GM19452 (cell line): ENCODE data around the gene TCERG1L.

Experiments used
- ATAC-seq: cut with Tn5 transposase; IDR thresholded peaks from one replicate; pipeline ENCODE4 v1.9.1; 2021; ENCODE audit not compliant: unreplicated experiment

TCERG1L gene

DNA sequence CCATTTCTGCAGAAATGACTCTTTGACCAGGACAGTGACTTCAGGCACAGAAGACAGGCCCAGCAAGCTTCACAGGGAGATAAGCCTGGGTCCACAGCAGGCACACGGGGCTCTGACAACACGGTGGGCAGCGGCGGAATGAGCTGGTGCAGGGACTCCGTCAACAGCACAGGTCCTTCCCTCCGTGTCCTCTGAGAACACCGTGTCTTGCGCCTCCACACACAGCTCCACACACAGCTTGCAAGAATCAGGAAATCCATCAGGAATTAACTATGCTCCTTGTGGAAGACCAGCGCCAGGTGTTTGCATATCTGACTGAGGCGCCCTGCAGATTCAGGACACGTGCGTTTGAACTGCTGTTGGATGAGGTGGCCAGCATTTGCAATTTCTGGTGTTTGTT, 39.6 kb downstream of the TCERG1L start:
- no peak for ATAC-seq

DNA sequence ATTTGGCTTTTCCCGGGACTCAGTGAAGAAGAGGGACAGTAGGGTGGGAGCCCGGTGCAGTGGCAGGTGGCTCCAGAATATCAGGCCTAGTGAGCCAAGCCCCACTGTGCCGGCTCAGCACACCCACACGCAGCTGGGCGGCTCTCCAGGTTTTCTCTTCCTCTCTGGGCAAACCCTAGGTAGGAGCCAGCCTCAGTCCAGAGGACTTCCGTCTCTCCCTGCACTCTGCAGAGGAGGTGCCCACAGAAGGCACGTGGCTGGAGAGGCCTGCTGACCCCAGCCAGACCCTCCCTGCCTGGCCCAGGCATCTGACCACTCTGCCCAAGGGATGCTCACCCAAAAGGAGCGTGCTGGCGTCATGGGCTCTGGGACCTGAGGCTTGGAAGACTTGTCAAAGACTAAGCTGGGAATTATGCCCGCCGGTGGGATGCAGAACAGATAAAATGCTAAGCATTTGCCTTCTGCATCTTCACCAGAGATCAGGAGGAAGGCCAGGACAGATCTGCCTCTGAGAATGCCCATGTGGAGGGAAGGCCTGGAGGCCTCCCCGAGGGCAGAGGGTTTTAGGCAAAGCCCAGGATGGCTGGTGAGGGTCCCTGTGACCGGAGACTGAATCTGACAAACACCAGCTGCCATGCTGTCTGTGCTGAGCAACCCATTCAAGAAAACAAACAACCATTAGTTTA, 40.2 kb downstream of the TCERG1L start:
- no peak for ATAC-seq

DNA sequence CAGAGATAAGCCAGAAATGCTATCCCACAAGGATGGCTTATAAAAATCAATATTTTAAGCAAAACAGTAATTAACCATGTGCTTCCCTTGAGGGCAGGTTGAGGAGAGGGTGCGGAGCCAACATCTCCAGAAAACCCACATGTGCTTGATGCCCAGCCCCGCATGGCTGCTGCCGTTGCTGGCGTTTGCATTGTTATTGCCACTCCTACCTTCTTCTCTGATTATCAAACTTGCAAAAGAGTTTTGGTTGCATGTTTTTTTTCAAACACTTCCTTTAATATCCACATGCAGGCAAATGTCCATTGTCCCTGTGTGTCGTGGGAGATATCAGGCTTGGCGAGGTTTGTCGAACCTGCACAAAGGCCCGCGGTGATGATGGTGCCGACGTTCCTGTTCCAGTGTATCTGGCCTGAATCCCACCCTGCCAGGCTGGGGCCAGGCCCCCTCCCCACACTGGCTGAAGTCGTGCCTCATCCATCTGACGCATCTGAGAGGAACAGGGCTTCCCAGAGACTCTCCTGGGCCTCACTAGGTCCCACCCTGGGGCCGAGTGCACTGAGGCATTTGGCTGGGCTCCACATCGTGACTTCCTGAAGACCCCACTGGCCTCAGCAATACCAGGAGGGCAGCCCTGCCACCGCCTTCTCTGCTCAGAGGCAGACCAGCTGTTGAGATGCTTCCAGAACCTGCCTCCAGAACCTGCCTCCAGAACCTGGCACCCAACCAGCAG, 40.9 kb downstream of the TCERG1L start:
- no peak for ATAC-seq

DNA sequence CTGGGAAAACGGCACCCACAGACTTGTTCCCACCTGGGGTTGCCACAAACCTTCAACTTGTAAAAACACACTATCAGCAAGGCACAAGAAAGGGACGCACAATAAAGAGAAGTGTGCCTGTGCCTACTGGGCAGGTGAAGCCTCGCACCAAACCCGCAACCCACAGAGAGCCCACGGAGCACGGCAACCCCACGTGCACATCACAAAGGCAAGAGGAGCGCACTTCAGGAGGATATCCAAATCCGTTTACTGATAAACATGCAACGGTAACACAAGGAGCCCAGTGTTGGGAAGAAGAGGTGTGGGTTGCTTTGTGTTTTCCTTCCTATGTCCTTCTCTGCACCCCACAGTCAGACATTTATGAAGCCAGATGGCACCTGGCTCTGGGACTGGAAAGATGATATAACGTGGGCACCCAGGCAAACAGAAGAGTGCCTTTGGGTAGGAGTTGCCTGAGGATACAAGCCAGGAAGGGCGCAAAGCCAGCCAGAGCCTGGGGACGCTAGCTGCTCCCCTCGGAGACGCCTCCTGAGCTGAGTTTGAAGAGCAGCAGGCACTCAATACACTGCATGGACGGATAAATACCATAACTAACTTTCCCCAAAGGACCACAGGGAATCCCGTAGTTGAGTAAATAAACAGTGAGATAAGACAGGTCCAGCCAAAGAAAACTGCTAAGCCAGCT, 41.6 kb downstream of the TCERG1L start:
- ATAC-seq, result no peak

DNA sequence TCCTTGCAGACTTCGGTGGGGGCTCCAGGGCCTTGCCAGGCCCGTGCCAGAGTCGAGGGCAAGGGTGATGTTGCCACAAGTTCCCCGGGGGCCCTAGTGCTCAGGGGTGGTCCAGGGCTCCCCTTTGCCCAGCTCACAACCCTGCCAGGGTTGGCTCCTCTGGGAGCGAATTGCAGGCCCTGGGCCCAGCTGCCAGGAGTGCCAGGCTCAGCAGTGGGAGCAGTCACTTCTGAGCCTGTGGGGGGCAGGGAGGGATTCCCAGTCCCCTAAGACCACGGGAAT, 43.8 kb downstream of the TCERG1L start:
- ATAC-seq, result no peak

DNA sequence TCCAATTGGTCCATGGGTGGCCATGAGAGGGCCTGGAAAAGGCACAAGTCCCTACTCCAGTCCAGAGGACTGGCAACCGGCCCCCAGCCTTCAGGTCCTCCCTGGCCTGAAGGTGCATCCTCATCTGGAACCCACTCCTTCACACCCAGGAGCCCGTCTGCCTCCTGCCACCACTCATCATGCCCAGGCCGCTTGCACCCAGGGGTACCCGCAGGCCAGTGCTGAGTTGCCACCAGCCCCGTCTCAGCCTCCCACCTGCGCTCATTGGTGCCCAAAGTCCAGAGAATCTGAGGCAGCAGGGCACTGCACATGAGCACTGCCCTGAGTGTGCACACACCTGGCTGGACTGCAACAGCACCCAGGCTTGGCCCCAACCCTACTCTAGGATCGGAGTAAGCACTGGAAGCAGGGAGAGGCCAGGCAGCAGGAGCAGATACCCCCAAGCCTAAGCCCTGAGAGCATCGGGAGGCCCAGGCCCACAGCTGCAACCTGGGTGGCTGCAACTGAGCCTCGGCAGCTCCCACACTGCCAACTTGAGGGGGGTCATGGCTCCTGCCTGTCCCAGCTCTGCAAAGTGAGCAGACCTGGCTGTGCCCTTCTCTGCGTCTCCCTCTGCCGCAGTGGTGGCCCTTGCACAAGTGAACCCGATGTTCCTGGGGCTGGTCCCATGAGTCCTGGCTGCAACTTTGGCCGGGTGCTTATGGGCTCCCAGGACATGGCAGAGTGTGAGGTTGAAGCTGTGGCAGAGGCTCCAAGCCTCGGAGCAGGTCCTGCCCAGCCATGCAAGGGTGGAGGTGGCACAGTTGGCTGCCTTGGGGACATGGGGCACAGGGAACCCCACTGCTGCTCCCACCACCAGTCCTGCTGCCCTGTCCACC, 44.3 kb downstream of the TCERG1L start:
- no peak for ATAC-seq

DNA sequence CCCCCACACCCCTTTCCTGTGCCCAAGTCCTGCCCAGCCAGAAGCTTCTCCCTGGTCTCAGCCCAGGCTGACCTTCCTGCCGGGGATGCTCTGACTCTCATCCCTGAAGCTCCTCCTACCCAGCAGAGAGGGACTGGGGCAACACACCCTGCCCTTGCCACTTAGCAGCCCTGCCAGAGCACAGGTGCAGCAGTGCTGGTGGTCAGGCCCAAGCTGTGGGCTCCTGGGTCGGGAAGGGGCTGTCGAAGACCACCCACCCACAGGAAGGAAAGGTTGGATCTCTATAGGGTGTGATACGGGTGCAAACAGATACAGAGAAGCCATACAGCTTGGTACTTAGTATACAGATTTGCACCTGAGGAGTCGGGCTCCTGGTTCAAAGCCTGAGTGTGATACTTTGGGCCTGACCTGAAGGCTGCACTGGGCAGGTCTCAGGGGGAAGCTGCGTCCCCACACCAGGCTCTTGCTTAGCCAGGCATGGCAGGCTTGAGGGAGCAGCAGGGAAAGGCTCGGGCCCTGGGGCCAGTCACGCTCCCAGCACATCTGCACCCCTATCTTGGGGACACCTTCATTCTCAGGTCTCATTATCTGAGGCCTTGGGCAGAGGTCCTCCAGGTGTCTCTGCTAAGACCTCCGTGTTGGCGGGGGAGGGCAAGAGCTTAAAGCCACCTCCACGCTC, 47.3 kb downstream of the TCERG1L start:
- no peak for ATAC-seq

DNA sequence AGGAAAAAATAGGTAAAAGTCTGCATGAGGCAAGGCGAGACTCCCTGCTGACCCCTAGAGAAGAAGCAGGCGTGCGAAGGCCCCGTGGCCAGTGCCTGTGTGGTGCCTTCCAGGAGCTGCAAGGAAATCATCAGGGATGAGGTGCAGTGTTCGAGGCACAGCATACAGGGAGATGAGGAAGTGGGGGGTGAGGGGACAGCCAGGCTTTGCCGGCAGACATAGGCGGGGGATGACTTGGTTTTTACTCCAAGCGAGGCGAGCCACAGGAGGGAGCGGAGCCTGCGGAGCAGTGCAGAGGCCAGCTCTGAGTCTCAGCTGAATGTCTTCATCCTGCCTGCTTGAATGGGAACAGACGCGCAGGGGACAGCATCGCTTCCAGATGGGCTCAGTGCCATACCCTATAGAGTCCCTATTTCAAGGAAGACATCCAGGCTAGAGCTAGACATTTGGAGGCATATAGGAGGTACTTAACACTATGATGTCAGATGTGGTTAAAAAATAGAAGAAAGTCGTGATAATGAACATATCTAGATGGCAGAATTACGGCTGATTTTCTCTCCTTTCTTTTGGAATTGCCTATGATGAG, 49.5 kb downstream of the TCERG1L start:
- ATAC-seq, result no peak

DNA sequence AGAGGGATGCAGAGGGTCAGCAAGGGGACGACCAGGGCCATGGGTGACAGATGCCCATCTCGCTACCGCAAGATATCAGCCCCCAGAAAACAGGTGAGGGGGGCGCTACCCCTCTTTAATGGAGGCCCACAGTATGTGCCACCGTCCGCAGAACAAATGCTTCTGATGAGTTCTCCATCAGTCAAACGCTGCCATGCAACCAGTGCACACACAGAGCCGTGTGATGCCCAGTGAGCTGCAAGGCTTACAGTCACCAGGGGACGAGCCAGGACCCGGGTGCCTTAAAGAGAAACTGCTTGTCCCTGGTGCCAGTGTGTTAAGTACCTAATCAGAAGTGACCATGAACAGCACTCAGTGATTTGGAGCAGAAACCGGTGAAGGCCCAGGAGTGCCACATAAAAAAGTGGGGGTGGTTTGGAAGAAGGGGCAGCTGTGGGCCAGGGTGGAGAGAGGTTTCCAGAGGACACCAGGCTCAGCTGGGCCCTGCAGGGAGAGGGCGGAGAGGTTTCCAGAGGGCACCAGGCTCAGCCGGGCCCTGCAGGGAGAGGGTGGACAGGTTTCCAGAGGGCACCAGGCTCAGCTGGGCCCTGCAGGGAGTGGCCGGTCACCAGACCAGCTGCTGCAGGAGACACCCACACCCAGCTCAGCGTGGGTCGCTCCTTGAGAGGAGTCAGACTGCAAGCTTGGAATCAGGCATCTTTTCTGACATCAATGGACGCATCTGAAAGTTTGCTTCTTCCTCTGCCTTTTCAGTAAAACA, 50.9 kb downstream of the TCERG1L start:
- no peak for ATAC-seq

DNA sequence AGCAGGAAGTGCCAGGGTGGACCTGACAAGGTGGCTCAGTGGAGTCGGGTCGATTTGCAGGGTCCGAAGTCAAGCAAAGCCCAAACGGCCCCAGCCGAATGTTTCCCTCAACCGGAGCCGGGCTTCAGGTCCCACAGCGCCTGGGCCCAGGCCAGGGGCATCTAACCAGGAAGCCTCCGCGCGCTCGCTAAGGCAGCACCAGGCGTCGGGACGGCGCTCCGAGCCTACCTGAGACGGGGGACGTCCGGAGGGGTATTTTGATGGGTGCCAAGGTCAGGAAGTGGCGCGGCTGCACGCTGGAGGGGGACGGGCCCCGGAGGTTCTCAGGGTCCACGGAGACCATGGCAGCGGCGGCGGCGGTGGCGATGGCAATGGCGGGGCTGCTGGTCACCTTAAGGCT, 51.5 kb downstream of the TCERG1L start:
- no peak for ATAC-seq

DNA sequence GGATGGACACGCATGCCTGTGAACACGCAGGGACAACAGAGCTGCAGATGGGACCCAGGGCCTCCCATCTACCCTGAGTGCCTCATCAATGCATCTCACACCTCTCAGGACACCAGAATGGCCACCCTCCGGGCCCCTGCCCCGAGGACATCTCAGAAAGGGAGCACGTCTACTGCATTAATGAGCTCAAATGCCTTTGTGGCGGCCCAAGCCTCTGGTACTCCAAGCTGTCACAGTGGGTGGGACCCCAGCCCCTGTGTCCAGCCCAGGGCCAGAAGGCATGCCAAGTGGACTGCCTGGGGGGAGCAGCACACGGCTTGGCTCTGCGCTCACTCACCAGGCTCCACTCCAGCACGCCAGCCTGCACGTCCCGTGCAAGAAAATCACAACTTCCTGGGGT, 52.0 kb downstream of the TCERG1L start:
- ATAC-seq, result no peak

DNA sequence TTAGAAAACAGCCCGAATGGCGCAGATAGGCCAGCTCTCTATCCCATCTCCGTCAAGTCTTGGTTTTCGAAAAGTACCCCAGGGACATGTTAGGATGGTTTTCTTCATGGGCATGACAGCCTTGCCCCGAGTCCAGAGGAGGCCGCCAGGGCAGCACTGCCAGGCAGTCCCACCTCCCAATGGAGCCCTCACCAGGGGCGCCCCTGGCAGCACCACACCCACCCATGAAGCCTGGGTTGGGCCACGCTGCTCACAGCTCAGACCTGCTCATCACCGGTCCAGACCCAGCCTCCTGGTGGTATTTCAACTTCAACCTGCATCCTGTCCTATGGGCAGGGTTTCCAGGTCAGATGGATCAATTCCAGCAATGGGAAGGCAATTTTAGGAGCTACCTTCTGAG, 53.3 kb downstream of the TCERG1L start:
- ATAC-seq, result no peak

DNA sequence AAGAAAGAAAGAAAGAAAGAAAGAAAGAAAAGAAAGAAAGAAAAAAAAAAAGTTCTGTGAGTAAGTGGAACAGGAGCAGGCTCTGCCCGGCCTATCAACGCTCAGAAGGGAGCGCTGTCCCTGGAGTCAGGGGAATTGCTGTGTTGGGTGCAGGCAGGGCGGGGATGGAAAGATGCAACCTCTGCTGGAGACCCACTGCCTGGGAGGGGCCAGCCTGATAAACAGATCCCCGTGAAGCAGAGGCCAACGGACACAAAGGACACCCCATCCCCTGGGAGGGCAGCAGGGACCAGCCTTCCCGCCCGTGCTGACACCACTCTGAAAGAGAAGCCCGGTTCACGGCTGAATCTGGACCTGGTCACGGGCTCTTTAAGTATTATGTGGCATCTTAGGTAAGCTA, 54.5 kb downstream of the TCERG1L start:
- ATAC-seq, result no peak

DNA sequence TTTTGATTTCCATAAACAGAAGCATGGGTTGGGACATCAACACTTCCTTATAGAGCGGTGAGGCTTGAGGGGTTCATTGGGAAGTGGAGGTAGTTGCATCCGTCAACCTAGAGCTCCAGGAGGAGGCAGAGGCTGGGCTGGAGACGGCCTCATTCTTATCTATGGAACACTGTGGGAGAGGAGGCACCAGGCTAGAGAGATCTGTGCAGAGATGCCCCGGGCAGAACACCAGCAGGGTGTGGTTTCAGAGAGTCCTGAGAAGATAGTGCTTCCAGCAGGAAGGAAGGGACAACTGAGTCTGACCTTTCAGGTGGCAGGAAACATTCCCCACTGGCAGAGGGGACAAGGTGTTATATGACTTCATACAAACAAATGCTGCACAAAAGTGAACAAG, 56.7 kb downstream of the TCERG1L start:
- no peak for ATAC-seq

DNA sequence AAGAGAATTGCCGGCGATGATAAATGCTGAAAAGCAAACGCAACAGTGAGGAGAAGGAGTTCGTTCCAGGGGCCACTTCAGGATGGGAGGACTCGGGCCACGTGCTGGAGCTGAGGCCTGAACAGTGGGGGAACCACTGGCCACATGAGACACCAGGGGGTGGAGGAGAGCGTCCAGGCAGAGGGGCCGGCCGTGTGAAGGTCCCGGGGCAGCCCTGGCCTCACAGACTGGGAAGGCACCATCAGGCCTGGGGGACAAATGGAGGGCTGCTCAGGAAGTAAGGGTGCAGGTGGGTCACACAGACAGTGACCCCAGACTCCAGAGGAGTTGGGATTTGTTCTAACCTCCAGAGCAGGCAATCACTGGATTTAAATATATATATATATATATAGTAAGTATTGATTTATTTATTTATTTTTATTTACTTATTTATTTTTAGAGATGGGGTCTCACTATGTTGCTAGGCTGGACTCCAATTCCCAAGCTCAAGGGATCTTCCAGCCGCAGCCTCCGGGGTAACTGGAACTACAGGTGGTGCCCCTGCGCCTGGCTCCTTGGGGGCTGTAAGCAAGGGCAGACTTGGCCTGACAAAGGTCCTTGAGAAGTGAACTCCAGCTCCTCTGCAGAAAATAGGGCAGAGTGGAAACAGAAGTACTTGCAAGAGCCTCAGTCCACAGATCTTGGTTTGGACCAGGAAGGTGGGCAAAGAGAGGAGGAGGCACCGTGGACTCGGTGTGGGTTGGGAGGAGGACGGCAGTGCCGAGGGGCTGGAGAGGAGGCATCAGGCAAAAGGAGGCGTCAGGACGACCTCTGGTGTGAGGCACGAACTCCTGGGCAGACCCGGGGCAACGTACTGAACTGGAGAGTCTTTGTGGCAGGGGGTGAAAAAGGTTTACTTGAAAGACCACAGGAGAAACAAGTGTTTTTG, 57.3 kb downstream of the TCERG1L start:
- no peak for ATAC-seq

DNA sequence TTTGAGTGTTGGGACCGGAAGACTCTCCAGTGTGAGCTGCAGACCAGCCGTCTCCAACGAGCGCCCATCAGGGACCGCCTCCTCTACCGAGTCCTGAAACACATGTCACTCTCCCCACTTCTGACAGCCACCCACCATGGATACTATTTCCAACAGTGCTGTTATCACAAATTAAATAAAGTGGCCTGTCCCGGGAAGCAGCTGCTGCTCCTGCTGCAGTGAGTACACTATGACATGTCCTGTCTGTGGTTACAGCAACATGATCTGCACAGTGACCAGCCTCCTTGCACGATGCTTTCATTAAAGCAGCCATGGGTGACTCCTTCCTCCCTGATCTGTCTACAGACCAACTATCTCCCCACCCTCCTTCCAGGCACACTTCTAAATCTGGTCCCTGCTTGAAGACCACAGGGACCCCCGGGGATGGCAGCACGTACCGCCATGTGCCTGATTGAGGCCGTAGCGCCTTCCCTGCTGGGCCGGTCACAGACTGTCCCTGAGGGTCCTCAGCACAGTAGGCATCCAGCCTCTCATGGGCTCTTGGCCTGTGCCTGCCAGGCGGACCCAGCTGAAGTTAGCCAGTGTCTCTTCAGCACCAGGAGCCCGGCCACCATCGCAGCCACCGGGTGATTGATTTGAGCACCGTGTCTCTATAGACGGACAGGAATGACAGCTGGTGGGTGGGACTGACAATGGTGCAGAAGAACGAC, 58.8 kb downstream of the TCERG1L start:
- ATAC-seq, result no peak

DNA sequence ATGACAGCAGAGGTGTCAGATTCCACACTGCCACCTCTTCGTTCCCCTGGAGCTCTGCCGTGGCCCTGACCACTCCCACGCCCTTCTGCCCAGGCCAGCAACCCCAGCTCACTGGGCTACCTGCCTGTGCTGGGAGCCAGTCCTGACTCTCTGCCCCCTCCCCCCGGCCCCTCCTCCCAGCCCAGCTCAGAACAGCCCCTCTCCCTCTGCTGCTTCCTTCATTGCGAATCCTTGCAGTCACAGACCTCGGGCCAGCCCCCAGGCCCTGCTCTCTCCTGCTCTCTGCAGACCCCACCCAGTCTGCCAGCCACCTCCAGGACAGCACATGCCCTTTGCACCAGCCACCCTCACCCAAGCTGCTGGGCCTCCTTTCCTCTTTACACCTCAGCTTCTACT, 60.4 kb downstream of the TCERG1L start:
- no peak for ATAC-seq

DNA sequence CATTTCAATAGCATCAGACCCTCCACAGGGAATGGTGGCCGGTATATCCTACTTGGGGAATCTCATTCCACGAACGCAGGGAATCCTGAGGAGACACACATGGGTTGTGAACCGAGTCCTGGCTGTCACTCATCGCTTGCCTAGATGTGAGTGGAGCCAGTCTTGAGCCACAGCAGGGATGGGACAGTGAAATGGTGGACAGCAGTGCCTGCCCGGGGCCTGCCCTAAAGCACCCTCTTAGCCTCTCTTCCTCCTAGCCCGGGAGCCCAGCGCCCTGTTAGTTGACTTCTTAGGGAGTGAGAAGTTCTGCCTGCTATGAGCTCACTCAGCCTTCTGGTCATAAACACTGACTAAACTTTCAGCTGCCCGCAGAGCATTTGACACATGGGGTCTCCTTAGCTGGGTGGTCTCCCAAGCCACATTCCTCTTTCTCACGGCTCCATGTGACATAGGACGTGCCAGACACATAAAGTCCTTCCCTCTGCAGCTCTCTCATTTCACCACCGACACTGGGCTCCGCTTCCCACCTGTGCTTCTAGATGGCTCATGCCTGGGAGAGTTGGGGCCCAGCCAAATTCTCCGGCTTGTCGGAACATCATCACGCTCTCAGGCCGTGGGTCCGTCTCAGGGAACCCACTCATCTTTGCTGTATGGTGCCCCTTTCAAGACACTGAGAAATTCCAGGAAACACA, 60.9 kb downstream of the TCERG1L start:
- ATAC-seq, result no peak
